ENCODE data around the gene PPIL1.

DNA sequence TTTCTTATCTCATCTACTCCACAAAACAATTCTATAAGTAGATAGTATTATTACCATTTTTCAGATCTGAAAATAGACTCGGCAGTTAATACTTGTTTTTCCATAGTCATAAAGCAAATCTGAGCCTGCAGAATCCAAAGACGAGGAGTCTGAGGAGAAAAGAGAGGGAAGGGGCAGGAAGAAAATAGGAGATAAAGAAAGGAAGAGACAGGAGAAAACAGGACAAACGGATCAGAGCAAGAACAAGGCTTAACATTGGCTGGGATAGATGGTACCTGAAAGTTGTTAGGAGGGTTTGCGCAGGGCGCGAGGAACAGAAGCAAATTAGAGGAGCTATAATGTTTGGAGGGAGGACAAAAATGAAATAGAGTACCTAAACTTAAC, 639 bp upstream of the PPIL1 start:
- TF ChIP-seq, protein P1, sequence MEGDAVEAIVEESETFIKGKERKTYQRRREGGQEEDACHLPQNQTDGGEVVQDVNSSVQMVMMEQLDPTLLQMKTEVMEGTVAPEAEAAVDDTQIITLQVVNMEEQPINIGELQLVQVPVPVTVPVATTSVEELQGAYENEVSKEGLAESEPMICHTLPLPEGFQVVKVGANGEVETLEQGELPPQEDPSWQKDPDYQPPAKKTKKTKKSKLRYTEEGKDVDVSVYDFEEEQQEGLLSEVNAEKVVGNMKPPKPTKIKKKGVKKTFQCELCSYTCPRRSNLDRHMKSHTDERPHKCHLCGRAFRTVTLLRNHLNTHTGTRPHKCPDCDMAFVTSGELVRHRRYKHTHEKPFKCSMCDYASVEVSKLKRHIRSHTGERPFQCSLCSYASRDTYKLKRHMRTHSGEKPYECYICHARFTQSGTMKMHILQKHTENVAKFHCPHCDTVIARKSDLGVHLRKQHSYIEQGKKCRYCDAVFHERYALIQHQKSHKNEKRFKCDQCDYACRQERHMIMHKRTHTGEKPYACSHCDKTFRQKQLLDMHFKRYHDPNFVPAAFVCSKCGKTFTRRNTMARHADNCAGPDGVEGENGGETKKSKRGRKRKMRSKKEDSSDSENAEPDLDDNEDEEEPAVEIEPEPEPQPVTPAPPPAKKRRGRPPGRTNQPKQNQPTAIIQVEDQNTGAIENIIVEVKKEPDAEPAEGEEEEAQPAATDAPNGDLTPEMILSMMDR (IDR thresholded peaks at IDR 0.05; ENCODE audit: control extremely low read depth in 1 of 3, insufficient read depth in 1 of 3, low read depth in 1 of 3, low read length in 3 of 3): no peak
- TF ChIP-seq GABPA (IDR thresholded peaks at IDR 0.05; ENCODE audit: borderline replicate concordance, insufficient read depth, low read length): no peak
- no peak for TF ChIP-seq POLR2AphosphoS5 (IDR thresholded peaks at IDR 0.05; ENCODE audit: low read depth, low read length)
- TF ChIP-seq YY1 (IDR thresholded peaks at IDR 0.05; ENCODE audit: low read depth, low read length): no peak
- no peak for TF ChIP-seq CBX5 (IDR thresholded peaks at IDR 0.05; ENCODE audit: low read depth, low read length)
